ENCODE data around the gene MGAT5B.
A peak's percentile ranks its signal among the peaks of the same experiment; 100 is the strongest.
"Not testable (repeated sequence)": the region's sequence is repeated elsewhere in the genome, so short reads cannot be mapped to it uniquely, and the experiment has no call there.

MGAT5B gene, protein sequence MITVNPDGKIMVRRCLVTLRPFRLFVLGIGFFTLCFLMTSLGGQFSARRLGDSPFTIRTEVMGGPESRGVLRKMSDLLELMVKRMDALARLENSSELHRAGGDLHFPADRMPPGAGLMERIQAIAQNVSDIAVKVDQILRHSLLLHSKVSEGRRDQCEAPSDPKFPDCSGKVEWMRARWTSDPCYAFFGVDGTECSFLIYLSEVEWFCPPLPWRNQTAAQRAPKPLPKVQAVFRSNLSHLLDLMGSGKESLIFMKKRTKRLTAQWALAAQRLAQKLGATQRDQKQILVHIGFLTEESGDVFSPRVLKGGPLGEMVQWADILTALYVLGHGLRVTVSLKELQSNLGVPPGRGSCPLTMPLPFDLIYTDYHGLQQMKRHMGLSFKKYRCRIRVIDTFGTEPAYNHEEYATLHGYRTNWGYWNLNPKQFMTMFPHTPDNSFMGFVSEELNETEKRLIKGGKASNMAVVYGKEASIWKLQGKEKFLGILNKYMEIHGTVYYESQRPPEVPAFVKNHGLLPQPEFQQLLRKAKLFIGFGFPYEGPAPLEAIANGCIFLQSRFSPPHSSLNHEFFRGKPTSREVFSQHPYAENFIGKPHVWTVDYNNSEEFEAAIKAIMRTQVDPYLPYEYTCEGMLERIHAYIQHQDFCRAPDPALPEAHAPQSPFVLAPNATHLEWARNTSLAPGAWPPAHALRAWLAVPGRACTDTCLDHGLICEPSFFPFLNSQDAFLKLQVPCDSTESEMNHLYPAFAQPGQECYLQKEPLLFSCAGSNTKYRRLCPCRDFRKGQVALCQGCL

DNA sequence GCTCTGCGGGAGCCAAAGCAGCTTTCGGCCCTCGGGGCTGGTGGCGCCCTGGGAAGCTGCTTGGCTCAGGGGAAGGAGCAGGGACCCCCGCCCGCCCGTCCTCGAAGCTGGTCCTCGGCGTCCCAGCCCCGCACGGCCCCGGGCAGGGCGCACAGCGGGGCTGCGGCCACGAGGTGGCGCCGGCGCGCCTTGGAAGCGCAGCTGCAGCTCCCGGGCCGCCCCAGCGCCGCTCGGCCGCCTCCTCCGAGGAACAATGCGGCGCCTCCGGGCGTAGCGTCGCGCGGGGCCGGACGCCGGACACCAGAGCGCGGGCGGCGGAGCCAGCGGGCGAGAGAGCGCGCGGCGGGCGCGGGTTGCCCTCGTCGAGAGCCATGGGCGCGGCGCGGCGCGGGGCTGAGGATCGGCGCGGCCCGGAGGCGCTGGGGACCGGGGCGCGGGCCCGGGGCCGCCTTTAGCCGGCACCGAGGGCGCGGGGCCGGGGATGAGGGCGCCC lies at the start of gene MGAT5B:
Gene MGAT5B, plus strand, starts transcription at position 229 of the 493 bp plus-strand sequence. CDS start 626 bp downstream, outside the sequence.
- peak; percentile 70 to 78 for DNase-seq

DNA sequence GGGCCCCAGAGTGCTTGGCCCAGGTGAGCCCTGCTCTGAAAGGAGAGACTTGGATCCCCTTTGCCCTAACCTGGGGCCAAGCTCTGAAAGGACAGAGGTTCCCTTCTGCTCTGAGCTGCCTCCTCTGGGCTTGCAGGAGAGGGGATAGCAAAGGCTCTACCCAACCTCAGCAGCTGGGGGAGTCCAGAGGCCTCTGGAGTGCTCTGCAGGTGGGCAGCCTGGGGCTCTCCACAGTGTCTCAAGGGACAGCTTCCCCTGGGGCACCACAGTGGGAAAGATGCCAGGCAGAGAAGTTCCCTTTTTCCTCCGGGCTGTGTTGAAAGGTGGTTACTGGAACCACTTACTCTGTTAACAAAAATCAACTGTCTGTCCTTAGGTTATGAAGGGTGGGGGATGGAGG lies 48.2 kb upstream of the MGAT5B start:
- DNase-seq, result peak in 1 of 2 donors; percentile 2

DNA sequence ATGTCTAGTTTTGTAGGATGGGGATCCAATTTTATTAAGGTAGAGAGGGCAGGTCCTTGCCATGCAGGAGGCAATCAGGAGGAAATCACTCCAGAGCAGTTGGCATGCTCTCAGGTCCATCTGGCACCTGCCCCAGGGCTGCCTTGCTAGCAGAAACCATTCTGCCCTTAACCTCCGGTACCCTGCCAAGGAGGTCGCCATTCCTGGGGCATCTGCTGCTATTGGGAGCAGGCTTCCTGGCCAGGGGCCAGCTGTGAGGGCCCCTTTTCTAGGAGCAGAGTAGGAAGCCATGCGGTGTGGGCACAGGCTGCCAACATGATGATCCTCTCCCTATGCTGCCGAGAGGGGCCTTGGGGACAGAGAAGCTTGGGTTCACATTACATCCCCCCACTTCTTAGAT lies 47.6 kb upstream of the MGAT5B start:
- DNase-seq, result no peak

DNA sequence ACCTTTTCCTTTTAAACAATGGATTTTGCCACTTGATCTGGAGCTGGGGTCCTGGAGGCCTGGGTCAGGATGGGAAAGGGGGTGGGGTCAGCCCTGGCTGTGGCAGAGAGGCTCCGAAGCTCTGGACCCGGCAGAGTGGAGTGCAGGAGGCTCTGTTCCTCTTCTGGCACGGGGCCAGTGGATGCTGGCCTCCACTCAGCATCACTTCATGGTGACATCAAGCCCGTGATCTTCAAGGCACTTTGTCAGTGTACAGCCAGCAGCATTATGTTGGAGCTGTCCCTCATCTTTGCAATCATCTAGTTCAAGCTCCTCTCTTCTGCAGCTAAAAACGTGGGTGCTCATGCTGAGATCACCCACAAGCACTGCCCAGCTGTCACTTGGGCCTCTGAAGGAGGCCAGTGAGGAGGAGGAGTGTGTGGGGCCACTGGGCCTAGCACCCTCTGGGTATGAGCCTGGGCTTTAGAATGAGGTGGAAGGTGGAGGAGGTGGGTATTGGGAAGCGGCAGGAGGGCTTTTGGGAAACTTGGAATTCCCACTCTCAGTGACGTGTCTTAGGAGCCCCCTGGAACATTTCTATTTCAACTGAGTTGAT lies 45.9 kb upstream of the MGAT5B start:
- DNase-seq, result no peak

DNA sequence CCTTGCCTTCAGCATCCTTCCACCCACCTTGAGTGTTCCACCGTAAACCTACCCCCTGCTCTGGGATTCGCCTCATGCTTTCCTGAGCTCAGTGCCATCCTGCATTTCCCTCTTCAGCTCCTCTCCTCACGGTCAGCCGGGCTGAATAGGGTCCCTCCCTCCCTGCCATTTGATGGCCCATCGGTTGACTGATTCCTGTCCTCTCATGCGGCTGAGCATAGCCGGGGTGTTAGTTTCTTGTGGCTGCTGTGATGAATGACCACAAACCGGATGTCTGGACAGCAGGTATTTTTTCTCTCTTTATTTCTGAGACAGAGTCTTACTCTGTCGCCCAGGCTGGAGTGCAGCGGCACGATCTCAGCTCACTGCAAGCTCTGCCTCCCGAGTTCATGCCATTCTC lies 44.1 kb upstream of the MGAT5B start:
- no peak for DNase-seq

DNA sequence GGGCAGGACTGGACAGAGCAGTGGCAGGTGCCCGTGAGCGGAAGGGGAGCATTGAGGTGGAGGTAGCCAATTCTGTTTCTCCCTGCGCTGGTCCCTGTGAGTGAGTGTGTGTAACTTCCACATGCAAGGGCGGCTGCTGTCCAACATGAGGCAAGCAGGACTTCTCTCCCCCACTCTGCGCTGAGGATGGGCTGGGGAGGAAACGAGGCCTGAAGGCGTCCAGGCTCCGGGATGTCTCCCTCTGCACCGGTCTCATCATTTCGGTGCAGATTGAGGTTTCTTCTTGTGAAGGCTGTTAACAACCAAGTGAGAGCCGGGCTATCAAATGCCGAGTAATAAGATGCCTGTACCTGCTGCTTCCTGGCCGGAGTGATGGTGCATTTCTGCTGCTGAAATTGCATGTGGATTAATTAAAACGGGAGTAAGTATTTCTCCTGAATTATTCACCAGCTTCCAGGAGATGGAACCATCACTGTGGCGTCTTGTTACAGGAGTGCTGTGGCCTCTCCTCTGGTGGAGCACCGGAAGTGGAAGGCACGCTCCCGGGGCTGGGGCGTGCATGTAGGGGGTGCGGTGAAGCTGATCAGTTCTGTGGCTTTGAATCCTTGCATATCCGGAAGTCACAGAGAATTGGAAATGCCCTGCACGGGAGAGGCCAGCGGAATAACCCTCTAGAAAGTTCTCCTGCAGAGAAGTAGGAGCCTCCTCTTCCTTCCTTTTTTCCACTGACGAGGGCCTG lies 41.7 kb upstream of the MGAT5B start:
- no peak for DNase-seq

DNA sequence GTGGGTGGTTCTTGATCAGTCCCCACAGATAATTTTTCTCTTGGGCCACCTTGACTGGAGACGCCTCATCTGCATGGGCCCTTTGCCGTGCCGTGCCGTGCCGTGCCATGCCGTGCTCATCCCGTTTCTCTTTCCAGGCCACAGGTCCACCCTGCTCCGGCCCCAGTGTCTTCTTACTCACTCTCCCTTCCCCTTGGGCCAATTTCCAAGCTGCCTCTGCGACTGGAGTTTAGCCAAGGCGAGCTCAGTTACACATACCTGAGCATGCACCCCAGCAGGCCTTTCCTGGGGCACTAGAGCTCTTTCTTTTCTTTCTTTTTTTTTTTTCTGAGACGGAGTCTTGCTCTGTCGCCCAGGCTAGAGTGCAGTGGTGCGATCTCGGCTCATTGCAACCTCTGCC lies 40.5 kb upstream of the MGAT5B start:
- no peak for DNase-seq

DNA sequence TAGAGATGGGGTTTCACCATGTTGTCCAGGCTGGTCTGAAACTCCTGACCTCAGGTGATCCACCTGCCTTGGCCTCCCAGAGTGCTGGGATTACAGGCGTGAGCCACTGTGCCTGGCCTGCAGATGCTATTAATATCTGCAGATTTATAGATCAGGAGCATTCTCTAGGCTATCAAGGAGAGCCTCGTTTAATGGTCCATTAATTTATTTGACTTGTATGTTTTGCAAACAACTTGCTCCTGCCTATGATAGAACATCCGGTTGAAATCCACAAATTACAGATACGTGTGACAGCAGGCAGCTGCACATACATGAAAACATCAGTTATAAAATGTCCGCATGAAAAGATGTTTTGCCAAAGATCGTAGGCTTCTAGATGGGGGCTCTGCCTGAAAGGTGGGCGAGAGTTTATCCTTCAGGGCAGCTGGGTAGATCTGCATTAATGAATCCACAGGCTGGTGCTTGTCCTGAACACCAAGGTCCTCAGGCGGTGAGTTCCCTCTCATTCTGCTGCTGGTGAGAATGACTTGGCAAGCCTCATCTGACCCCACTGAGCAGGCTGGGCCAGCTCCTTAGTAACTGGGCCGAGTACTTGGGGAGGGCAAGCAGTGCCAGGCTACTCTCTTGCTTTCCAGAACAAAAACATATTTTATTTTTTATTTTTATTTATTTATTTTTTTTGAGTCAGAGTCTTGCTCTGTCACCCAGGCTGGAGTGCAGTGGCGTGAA lies 37.1 kb upstream of the MGAT5B start:
- DNase-seq, result no peak

DNA sequence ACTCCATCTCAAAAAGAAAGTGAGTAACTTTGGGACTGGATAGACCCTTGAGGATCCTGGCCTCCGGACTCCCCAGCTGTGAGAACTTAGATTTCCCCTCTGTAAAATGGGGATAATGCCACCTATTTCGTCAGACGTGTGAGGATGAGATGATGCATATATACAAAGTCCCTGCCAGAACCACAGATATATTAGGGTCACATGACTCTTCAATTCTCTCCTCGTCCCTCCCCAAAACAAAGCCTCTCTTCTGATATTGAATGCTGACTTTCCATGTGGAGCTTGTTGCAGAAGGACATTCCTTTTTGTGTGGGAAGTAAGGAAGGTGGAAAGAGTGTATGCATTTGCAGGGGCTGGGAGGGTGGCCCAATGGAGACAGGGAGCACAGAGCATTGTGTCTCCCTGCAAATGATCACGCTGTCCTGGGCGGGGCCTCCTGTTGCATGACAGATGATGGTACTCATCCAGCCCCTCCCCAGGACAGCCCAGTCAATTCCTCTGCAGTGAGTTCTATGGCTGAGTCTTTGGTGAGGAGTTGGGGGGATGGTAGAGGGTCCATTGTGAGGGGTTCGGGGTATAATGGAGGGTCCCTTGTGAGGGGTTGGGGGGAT lies 35.1 kb upstream of the MGAT5B start:
- no peak for DNase-seq

DNA sequence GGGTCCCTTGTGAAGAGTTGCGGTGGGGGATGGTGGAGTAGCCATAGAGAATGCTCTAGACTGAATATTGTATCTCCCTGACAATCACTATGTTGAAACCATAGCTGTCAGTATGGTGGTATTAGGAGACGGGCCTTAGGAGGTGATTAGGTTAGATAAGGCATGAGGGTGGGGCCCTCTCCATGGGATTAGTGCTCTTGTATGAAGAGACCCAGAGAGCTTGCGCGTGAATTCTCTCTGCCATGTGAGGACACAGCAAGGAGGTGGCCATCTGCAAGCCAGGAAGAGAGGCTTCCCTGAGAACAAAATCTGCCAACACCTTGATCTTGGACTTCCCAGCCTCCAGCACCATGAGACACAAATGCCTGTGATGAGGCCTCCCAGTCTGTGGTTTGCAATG lies 34.5 kb upstream of the MGAT5B start:
- DNase-seq, result no peak

DNA sequence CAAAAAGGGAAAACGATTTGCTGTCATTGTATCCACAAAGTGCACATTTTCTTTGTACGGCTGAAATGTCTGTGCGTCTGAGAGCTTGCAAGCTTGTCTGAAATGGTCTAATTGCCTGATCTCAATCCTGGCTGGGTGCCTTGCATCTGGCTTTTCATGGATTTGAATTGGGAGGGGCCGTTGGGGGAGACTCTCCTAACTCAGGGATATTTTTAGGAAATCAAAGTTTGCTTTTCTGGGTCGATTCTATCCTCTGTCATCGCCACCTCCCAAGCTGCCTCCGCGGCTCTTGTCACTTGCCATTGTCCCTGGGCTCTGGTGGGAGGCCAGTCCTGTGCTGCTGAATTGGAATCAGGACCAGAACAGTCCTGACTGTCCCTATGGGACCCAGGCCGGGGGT lies 33.3 kb upstream of the MGAT5B start:
- DNase-seq, result no peak

DNA sequence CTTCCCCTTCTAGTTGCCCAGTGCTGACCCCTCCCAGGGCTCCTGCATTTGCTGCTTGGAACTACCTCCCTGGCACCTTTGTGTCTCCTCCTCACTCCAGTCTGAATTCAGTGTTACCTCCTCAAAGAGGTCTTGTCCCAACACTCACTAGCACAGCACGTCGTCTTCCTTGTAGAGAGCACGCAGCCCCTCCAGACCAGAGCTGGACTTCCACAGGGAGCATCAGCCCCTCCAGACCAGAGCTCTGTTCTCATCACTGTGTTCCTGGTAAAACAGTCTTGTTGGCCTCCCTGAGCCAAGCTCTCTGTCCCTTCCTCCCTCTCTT lies 27.8 kb upstream of the MGAT5B start:
- DNase-seq, result no peak

DNA sequence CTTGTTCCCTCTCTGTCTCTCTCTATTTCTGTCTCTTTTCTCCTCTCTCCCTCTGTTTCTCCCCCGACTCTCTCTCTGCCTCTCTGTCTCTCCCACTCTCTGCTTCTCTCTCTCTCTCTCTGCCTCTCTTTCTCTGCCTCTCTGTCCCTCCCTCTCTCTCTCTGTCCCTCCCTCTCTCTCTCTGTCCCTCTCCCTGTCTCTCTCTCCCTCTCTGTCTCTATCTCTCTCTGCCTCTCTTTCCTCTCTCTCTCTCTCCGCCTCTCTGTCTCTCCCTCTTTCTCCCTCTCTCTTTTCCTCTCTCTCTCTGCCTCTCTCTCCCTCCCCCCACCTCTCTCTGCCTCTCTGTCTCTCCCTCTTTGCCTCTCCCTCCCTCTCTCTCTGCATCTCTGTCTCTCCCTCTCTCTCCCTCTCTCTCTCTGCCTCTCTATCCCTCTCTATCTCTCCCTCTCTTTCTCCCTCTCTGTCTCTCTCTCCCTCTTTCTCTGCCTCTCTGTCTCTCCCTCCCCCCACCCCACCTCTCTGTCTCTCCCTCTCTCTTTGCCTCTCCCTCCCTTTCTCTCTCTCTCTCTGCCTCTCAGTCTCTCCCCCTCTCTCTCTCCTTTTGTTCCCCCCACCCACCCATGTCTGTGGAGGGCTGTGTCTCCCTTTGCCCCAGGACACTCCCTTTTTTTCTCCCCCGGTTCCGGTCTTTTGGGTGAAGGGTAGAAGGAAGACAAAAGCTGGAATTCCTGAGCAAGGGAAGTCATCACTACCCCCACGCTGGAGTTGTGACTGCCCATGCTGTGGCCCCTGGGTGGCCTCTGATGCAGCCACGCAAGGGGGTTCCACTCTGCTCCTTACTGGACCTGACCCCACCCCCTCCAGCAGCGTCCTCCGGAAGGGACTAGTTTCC lies 27.1 kb upstream of the MGAT5B start:
- DNase-seq, result no peak

DNA sequence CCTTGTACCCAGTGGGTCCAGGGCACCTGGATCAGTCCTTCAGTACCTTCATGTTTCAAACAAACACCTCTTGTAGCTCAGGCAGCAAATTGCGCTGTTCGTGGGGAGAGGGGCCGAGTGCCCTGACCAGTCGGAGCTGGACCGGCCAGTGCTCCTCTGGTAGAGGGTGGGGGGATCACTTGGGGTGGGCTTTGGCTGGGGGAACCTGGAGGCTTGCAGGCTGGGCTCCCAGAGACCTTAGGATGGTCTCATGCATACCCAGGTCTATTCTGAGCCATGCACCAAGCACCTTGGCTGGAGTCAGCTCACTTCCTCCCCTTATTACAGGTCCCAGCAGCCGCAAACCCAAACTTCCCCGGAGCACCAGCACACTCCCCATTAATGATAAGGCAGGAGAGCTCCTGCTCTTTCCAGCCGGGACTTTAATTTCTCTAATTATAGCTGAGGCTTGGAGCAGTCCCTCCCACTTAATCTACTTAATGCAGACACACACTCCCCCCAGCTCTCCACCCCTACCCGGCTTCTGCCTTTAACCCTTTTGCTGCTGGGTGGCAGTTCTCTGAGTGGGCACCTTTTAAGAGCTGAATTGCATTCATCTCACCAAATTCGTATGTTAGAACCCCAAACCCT lies 26.3 kb upstream of the MGAT5B start:
- DNase-seq, result no peak

DNA sequence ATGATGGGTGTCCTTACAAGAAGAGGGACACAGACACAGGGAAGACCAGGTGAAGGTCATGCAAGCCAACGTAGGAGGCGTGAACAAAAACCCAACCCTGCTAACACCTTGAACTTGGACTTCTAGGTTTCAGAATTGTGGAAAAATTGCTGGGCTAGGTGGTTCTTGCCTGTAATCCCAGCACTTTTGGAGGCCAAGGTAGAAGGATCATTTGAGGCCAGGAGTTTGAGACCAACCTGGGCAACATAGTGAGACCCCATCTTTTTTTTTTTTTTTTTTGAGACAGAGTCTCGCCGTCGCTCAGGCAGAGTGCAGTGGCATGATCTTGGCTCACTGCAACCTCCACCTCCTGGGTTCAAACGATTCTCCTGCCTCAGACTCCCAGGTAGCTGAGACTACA lies 25.1 kb upstream of the MGAT5B start:
- DNase-seq, result not testable (repeated sequence)

DNA sequence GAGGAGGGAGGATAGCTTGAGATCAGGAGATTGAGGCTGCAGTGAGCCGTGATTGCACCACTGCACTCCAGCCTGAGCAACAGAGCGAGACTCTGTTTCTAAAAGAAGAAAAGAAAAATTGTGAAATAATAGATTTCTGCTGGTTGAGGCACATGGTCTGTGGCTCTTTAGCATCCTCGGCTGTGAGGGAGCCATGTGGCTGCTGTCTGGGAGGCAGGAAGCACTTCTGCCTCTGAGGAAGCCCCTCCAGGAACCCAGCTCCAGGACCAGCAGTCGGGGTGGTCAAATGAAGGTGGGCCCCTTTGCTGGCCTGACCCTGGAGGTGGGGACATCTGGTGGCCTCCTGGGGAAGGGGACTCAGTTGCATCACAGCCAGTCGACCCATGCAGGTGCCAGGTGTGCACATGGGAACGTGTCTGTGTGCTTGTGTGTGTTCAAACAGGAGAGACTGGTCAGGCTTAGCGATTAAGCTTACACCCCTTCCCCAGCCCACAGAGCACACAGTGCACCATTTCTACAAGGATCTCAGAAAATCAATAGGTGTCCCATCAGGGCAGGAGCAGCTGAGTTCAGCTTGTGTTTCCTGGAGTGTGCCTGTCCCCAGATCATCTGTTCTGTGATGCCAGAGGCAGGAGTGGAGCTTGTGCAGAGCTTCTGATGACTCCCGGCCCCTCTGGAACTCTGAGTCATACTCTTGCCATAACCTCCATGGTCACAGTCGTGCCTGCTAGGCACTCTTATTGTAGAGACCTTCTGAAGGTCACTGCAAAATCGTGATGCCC lies 24.3 kb upstream of the MGAT5B start:
- DNase-seq, result no peak

DNA sequence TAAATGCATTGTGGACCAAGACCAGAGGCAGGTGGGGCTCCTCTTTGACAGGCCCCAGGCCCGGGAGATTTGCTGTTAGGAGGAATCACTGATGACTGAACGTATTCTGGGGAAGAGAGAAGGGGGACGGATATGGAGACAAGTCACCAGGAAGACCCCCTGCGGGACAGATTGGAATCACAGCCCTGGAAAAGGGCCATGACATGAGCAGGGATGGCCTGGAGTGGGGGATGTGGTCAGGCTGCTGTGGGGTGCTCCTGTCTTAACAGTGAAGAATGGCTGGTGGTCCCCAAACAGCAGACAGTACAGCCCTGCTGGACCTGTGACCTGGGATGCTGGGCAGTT lies 23.7 kb upstream of the MGAT5B start:
- DNase-seq, result no peak

DNA sequence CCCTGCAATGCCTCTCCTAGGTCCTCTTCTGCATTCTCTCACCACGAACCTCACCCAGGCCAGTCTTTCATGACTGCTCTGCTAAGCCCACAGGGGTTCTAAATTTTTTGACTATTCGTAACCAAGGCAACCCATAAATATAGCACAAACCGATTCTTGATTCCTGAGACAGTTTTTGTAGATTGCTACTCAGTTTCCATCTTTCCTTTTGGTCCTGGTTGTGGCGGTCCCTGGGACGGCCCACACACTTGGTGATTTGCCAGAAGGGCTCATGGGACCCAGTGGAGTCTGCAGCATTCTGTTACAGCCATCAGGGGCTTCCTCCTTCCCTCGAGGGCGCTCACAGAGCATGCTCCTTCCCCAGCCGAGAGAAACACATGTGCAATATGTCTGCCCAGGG lies 23.4 kb upstream of the MGAT5B start:
- DNase-seq, result no peak

DNA sequence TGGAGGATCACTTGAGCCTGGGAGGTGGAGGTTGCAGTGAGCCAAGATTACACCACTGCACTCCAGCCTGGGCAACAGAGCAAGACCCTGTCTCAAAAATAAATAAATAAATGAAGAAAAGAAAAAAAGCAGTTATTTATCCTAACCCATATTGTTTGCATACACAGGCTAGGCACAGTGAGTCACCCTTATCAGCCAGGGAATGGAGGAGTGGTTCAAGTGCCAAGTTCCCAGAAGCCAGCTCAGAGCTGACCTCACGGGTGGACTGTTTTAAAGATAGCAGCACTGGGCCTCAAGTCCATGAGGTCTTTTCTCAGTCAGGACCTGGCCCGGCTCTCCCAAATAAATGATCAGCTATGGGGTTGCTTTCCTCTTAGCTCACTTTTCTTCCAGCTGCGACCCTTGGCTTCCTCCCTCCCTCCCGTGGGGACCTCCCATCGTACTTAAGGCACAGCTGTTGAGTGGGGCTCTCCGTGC lies 22.6 kb upstream of the MGAT5B start:
- DNase-seq, result no peak

DNA sequence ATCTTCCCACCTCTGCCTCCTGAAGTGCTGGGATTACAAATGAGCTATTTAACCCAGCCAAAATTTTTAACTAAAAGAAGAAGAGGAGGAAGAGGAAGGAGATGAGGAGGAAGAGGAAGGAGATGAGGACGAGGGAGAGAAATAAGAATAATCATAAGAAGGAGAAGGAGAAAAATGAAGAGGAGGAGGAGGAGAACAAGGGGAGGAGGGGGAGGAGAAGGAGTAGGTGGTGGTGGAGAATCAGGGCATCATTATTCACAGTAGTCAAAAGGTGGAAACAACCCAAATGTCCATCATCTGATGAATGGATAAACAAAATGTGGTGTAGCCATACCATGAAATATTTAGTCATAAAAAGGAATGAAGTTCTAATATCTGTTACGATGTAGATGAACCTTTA lies 21.2 kb upstream of the MGAT5B start:
- DNase-seq, result no peak

Measured in CD4-positive, alpha-beta T cell treated with Interferon alpha-2 for 1 hour (primary cell).